IPS-15b (cell line): ENCODE measurements around the gene CCNL2.
"Not testable (repeated sequence)": the region's sequence is repeated elsewhere in the genome, so short reads cannot be mapped to it uniquely, and the experiment has no call there.

Source experiments
- H3K27me3 ChIP-seq: one replicate; pipeline ENCODE4 v1.6.1; 2013; ENCODE audit warnings: low read length; ENCODE audit not compliant: control insufficient read depth, insufficient read depth
- H3K36me3 ChIP-seq: one replicate; pipeline ENCODE4 v1.6.1; 2013; ENCODE audit warnings: low read length; ENCODE audit not compliant: control insufficient read depth, insufficient read depth
- H3K4me1 ChIP-seq: one replicate; pipeline ENCODE4 v1.6.1; 2013; ENCODE audit warnings: mild to moderate bottlenecking, low read length; ENCODE audit not compliant: control insufficient read depth, insufficient read depth
- H3K4me3 ChIP-seq: one replicate; pipeline ENCODE4 v1.5.1; 2013; ENCODE audit warnings: low read depth, low read length
- H3K9ac ChIP-seq: one replicate; pipeline ENCODE4 v1.6.1; 2013; ENCODE audit warnings: low read depth, mild to moderate bottlenecking, low read length
- H3K9me3 ChIP-seq: one replicate; pipeline ENCODE4 v1.6.1; 2013; ENCODE audit warnings: mild to moderate bottlenecking, low read length; ENCODE audit not compliant: control insufficient read depth, insufficient read depth

Gene CCNL2

GRCh38 chr1:1412311-1412902 is 13.3 kb upstream of the CCNL2 start:
- H3K9me3 ChIP-seq, result not testable (repeated sequence)

GRCh38 chr1:1411626-1412025 is 12.5 kb upstream of the CCNL2 start:
- Histone ChIP-seq H3K36me3 (peaks cover 17% of the 10 kb centered on the region), H3K27me3 (no peaks in the 10 kb centered on the region), H3K9me3 (no peaks in the 10 kb centered on the region), H3K4me1 (peaks cover 8% of the 10 kb centered on the region), H3K4me3 (no peak overlapping the region), H3K9ac (no peak overlapping the region)

More at GRCh38 chr1:1412311-1412902, 13.3 kb upstream of the CCNL2 start:
- not testable (repeated sequence) for H3K4me1 ChIP-seq, H3K27me3 ChIP-seq, H3K9ac ChIP-seq, H3K4me3 ChIP-seq
- H3K36me3 ChIP-seq, result peaks cover 15% of the 10 kb centered on the region

GRCh38 chr1:1410238-1410637 is 11.1 kb upstream of the CCNL2 start:
- H3K4me3 ChIP-seq, result peak overlapping the region; percentile 4
- not testable (repeated sequence) for H3K4me1 ChIP-seq, H3K27me3 ChIP-seq, H3K9me3 ChIP-seq
- H3K9ac ChIP-seq, result peak overlapping the region; percentile 48
- peaks cover 26% of the 10 kb centered on the region for H3K36me3 ChIP-seq

- H3K4me1 ChIP-seq, result peaks cover 8% of the 10 kb centered on the region
- peaks cover 38% of the 10 kb centered on the region for H3K36me3 ChIP-seq
- peak overlapping the region; percentile 97 for H3K9ac ChIP-seq
- no peaks in the 10 kb centered on the region for H3K27me3 ChIP-seq
- H3K9me3 ChIP-seq, result no peaks in the 10 kb centered on the region
- H3K4me3 ChIP-seq, result peak overlapping the region; percentile 93
These were observed 8.6 kb upstream of the CCNL2 start for GRCh38 chr1:1407636-1408318.

GRCh38 chr1:1406821-1407635 is 7.9 kb upstream of the CCNL2 start, which contains the start of gene MRPL20:
Gene MRPL20, minus strand, starts transcription at chr1:1407293. Its CDS starts 76 bp downstream, at chr1:1407217.
- Histone ChIP-seq H3K36me3 (peaks cover 39% of the 10 kb centered on the region), H3K9me3 (no peaks in the 10 kb centered on the region), H3K4me1 (peaks cover 11% of the 10 kb centered on the region), H3K4me3 (peak within 1 kb of the TSS; percentile 93), H3K9ac (peak within 1 kb of the TSS; percentile 97), H3K27me3 (no peaks in the 10 kb centered on the region)

- H3K9me3 ChIP-seq, result no peaks in the 10 kb centered on the region
- peak overlapping the region; percentile 93 for H3K4me3 ChIP-seq
- H3K36me3 ChIP-seq, result peaks cover 41% of the 10 kb centered on the region
- H3K4me1 ChIP-seq, result peaks cover 9% of the 10 kb centered on the region
- peak overlapping the region; percentile 97 for H3K9ac ChIP-seq
- H3K27me3 ChIP-seq, result no peaks in the 10 kb centered on the region
These were observed 7.1 kb upstream of the CCNL2 start for GRCh38 chr1:1406101-1406820.

GRCh38 chr1:1403653-1404052 is 4.5 kb upstream of the CCNL2 start:
- no peak overlapping the region for H3K4me3 ChIP-seq
- no peaks in the 10 kb centered on the region for H3K9me3 ChIP-seq
- peaks cover 13% of the 10 kb centered on the region for H3K4me1 ChIP-seq
- H3K27me3 ChIP-seq, result no peaks in the 10 kb centered on the region
- peaks cover 58% of the 10 kb centered on the region for H3K36me3 ChIP-seq
- H3K9ac ChIP-seq, result no peak overlapping the region

- H3K9ac ChIP-seq, H3K27me3 ChIP-seq, H3K4me3 ChIP-seq, H3K9me3 ChIP-seq: not testable (repeated sequence)
- peaks cover 58% of the 10 kb centered on the region for H3K36me3 ChIP-seq
- H3K4me1 ChIP-seq, result peaks cover 12% of the 10 kb centered on the region
These were observed 3.8 kb upstream of the CCNL2 start for GRCh38 chr1:1402901-1403392.

- H3K4me1 ChIP-seq, result peaks cover 12% of the 10 kb centered on the region
- H3K27me3 ChIP-seq, result no peaks in the 10 kb centered on the region
- H3K9ac ChIP-seq, result no peak overlapping the region
- peaks cover 62% of the 10 kb centered on the region for H3K36me3 ChIP-seq
- no peaks in the 10 kb centered on the region for H3K9me3 ChIP-seq
- no peak overlapping the region for H3K4me3 ChIP-seq
These were observed 3.2 kb upstream of the CCNL2 start for GRCh38 chr1:1402072-1402900.

GRCh38 chr1:1401457-1402010 is 2.4 kb upstream of the CCNL2 start:
- H3K4me3 ChIP-seq, result no peak overlapping the region
- peaks cover 12% of the 10 kb centered on the region for H3K4me1 ChIP-seq
- no peak overlapping the region for H3K9ac ChIP-seq
- H3K27me3 ChIP-seq, result no peaks in the 10 kb centered on the region
- H3K9me3 ChIP-seq, result no peaks in the 10 kb centered on the region
- H3K36me3 ChIP-seq, result peaks cover 66% of the 10 kb centered on the region
